PC-3 (cell line): ENCODE results near the gene ACBD4. TPM values are rescaled to one million over a fixed set of nuclear protein-coding genes. Genes with fewer than 3 reads are reported as not detected.

Source experiments
- ATAC-seq: fragments of 200-7000 bp; cut with Tn5 transposase; 2 replicates; pipeline ENCODE4 v1.9.1; 2020; ENCODE audit warnings: mild to moderate bottlenecking, moderate library complexity
- BruUV-seq: library from RNA; stranded (reverse); fragments of 400-500 nt; replicated peaks from 2 replicates; lab custom pipeline; 2021; lab: Mats Ljungman, UMichigan
- CTCF ChIA-PET: fragments of 300-600 bp; sonication (Branson Sonifier 250); formaldehyde crosslinking; loops from one replicate; lab custom pipeline; 2022; ENCODE audit warnings: antibody characterized with exemption; lab: Charles Lee
- POLR2A ChIA-PET: fragments of 300-600 bp; sonication (Branson Sonifier 250); formaldehyde crosslinking; loops from one replicate; lab custom pipeline; 2022; ENCODE audit warnings: antibody characterized with exemption; ENCODE audit not compliant: unreplicated experiment; lab: Charles Lee
- DNase-seq: peaks from one replicate; pipeline ENCODE4 v3.0.0-alpha.2; 2015
- H2AFZ ChIP-seq: fragments of 300-600 bp; sonication (generic); 2 replicates; pipeline ENCODE4 v1.6.0; 2016; ENCODE audit warnings: antibody characterized with exemption, low read length
- H3F3A ChIP-seq: fragments of 300-600 bp; sonication (generic); one replicate; pipeline ENCODE4 v1.6.0; 2017; ENCODE audit warnings: antibody characterized with exemption, low read length, control low read depth, mild to moderate bottlenecking; ENCODE audit not compliant: unreplicated experiment
- H3K27ac ChIP-seq: fragments of 300-600 bp; sonication (generic); 2 replicates; pipeline ENCODE4 v1.5.1; 2016; ENCODE audit warnings: mild to moderate bottlenecking, low read length
- H3K27me3 ChIP-seq: fragments of 300-600 bp; sonication (generic); 2 replicates; pipeline ENCODE4 v1.6.1; 2016; ENCODE audit warnings: low read length, mixed read lengths
- H3K36me3 ChIP-seq: fragments of 300-600 bp; sonication (generic); 2 replicates; pipeline ENCODE4 v1.6.1; 2016; ENCODE audit warnings: low read depth, mixed run types, low read length, mixed read lengths
- H3K4me1 ChIP-seq: fragments of 300-600 bp; sonication (generic); 2 replicates; pipeline ENCODE4 v1.5.1; 2016; ENCODE audit warnings: low read length; ENCODE audit not compliant: insufficient read depth
- H3K4me2 ChIP-seq: fragments of 300-600 bp; sonication (generic); 2 replicates; pipeline ENCODE4 v1.6.0; 2016; ENCODE audit warnings: low read length
- H3K4me3 ChIP-seq: fragments of 300-600 bp; sonication (generic); 2 replicates; pipeline ENCODE4 v1.5.1; 2016; ENCODE audit warnings: mild to moderate bottlenecking, low read length, mixed read lengths
- H3K79me2 ChIP-seq: fragments of 300-600 bp; sonication (generic); 2 replicates; pipeline ENCODE4 v1.6.1; 2017; ENCODE audit warnings: low read length, mixed read lengths
- H3K9ac ChIP-seq: fragments of 300-600 bp; sonication (generic); 2 replicates; pipeline ENCODE4 v1.6.0; 2016; ENCODE audit warnings: mild to moderate bottlenecking, low read length
- H3K9me2 ChIP-seq: fragments of 300-600 bp; sonication (generic); replicated peaks from 2 replicates; pipeline ENCODE4 v1.6.1; 2016; ENCODE audit warnings: mixed run types, low read length, mixed read lengths
- H3K9me3 ChIP-seq: fragments of 300-600 bp; sonication (generic); 2 replicates; pipeline ENCODE4 v1.6.1; 2016; ENCODE audit warnings: low read length, mixed read lengths
- H4K20me1 ChIP-seq: fragments of 300-600 bp; sonication (generic); 2 replicates; pipeline ENCODE4 v1.6.1; 2016; ENCODE audit warnings: low read length, mixed read lengths
- CTCF ChIP-seq: fragments of 300-600 bp; sonication (generic); conservative IDR thresholded peaks from 2 replicates; pipeline ENCODE4 v1.5.1; 2017; ENCODE audit warnings: antibody characterized with exemption, low read depth, mild to moderate bottlenecking, low read length
- EZH2 ChIP-seq: fragments of 300-600 bp; sonication (generic); IDR thresholded peaks from one replicate; pipeline ENCODE4 v1.6.1; 2017; ENCODE audit warnings: antibody characterized with exemption, mild to moderate bottlenecking, low read length; ENCODE audit not compliant: unreplicated experiment
- EZH2phosphoT487 ChIP-seq: fragments of 300-600 bp; sonication (generic); IDR thresholded peaks from 2 replicates; pipeline ENCODE4 v1.6.1; 2018; ENCODE audit warnings: mild to moderate bottlenecking, antibody characterized with exemption, low read length, borderline replicate concordance
- intact Hi-C: fragments of 100-400 bp; cut with micrococcal nuclease; formaldehyde crosslinking; loops from 2 replicates; pipeline ENCODE4 v1.9.0; 2023
- total RNA-seq: library from RNA; depleted of rRNA; stranded (reverse); fragments of >200 nt; gene quantifications from 2 replicates; pipeline ENCODE4 v1.2.3, GENCODE V29; 2014

Gene ACBD4
- total RNA-seq, 1 experiment from 2014 or later: 12.9 TPM

- H4K20me1 ChIP-seq: no peaks in the 10 kb centered on the region
- H3K4me1 ChIP-seq: peaks cover 45% of the 10 kb centered on the region
- no peaks in the 10 kb centered on the region for H3K27me3 ChIP-seq
- ChIA-PET CTCF (interaction anchor here (0.7 to 3.3 kb wide), 4 partner anchors 9 to 35 kb away, joined by 3 to 57 read pairs (median 6); partner anchors contain the start of genes ACBD4, HEXIM1 and HEXIM2), POLR2A (interaction anchor here (0.9 to 1.1 kb wide), 2 partner anchors 9 to 12 kb away, joined by 3 to 8 read pairs; partner anchors contain the start of gene HEXIM2)
- DNase-seq (no peak), ATAC-seq (no peak)
- no peak overlapping the region for H2AFZ ChIP-seq
- H3F3A ChIP-seq: peaks cover 16% of the 10 kb centered on the region
- peak overlapping the region; percentile 95 for H3K27ac ChIP-seq
- no peak overlapping the region for H3K4me3 ChIP-seq
- intact Hi-C loops: no loop called here
- H3K9me2 ChIP-seq: no peaks in the 10 kb centered on the region
- 0 out of 2 replicates have a peak, but pooled peaks cover 6% of the 10 kb centered on the region for H3K36me3 ChIP-seq
- H3K4me2 ChIP-seq: peak overlapping the region; percentile 79
- no peak for TF ChIP-seq CTCF
- TF ChIP-seq EZH2: no peak
- TF ChIP-seq EZH2phosphoT487: no peak
- no peaks in the 10 kb centered on the region for H3K9me3 ChIP-seq
- TSS peak; percentile 60 for BruUV-seq
- H3K9ac ChIP-seq: peak overlapping the region; percentile 74
- no peaks in the 10 kb centered on the region for H3K79me2 ChIP-seq
These were observed 34.9 kb downstream of the ACBD4 start for GRCh38 chr17:45170280-45170930.

DNA sequence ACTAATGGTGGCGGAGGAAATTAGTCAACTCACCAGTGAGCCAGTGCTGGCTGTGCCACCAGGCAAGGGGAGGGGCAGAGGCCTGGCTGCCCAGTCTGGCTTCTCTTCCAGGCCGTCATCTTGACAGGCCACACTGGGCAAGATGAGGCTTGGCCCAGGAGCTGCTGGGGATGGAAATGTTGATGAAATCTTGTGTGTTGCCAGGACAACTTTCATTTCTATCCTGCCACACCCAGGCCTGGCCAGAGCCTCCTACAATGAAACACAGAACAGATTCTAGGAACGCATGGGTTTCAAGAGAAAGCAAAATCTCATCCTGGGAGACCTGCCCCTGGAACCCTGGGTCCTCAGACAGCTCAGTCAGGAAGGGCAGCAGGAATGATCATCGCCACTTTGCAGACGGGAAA lies 35.4 kb downstream of the ACBD4 start:
- TF ChIP-seq CTCF: no peak
- no peak for TF ChIP-seq EZH2phosphoT487
- no peak for TF ChIP-seq EZH2
- BruUV-seq: TSS peak; percentile 45
- intact Hi-C loops: loop anchor here (1.0 kb wide), 2 partner anchors 10 to 19 kb away; partner anchors contain the start of gene HEXIM2
- Histone ChIP-seq H3K9me3 (no peaks in the 10 kb centered on the region), H3K9me2 (no peaks in the 10 kb centered on the region), H3K9ac (peak overlapping the region; percentile 74), H2AFZ (peak overlapping the region; percentile 72), H4K20me1 (no peaks in the 10 kb centered on the region), H3K27ac (peak overlapping the region; percentile 95), H3K4me2 (peak overlapping the region; percentile 79), H3K4me3 (peak overlapping the region; percentile 24; the same call in 1 of the 2 replicates), H3F3A (peaks cover 19% of the 10 kb centered on the region), H3K36me3 (0 out of 2 replicates have a peak, but pooled peaks cover 6% of the 10 kb centered on the region), H3K4me1 (peaks cover 50% of the 10 kb centered on the region), H3K27me3 (no peaks in the 10 kb centered on the region), H3K79me2 (no peaks in the 10 kb centered on the region)
- POLR2A ChIA-PET: interaction anchor here (0.5 to 1.3 kb wide), 4 partner anchors 10 to 77 kb away, joined by 3 to 8 read pairs (median 6); partner anchors contain the start of genes HEXIM1 and HEXIM2
- peak; percentile 88 for DNase-seq
- CTCF ChIA-PET: interaction anchor here (0.5 to 3.3 kb wide), 5 partner anchors 10 to 108 kb away, joined by 3 to 57 read pairs (median 7); partner anchors contain the start of genes ACBD4, HEXIM1 and HEXIM2
- peak; percentile 51 for ATAC-seq
